Breast epithelium (tissue), 4 donors: Measurements from ENCODE around the gene WNK4. TPM values are rescaled to one million over a fixed set of nuclear protein-coding genes. Genes with fewer than 3 reads are reported as not detected.

Experiments used
- DNase-seq, 2 donors: peaks; one replicate each; pipeline ENCODE4 v3.0.0-alpha.2; 2019; ENCODE audit warnings: low spot score in 2 of 2
- H3K27ac ChIP-seq, 2 donors: fragments of 200-600 bp; sonication (generic) in 1 of 2; one replicate each; pipeline ENCODE4 v1.5.1; 2016 to 2019; ENCODE audit warnings: mild to moderate bottlenecking in 1 of 2
- H3K27me3 ChIP-seq, 2 donors: fragments of 200-600 bp; sonication (generic) in 1 of 2; one replicate each; pipeline versions ENCODE4 v1.5.1 to v1.6.0; 2017 to 2019; ENCODE audit warnings: control low read depth in 1 of 2, mild to moderate bottlenecking in 1 of 2
- H3K36me3 ChIP-seq: fragments of 200-600 bp; one replicate; pipeline ENCODE4 v1.5.1; 2019
- H3K4me1 ChIP-seq, 2 donors: fragments of 200-600 bp; sonication (generic); one replicate each; pipeline ENCODE4 v1.5.1; 2016 to 2019; ENCODE audit warnings: control low read depth in 1 of 2
- H3K4me3 ChIP-seq, 3 donors: fragments of 200-600 bp; sonication (generic); 1 replicate in 2 of 3; 2 replicates in 1 of 3; pipeline ENCODE4 v1.5.1; 2016 to 2019; ENCODE audit warnings: mild to moderate bottlenecking in 3 of 3, moderate library complexity in 2 of 3
- H3K9me3 ChIP-seq, 2 donors: fragments of 200-600 bp; sonication (generic) in 1 of 2; one replicate each; pipeline ENCODE4 v1.5.1; 2016 to 2019; ENCODE audit warnings: control low read depth in 1 of 2
- POLR2A ChIP-seq: fragments of 450-650 bp; IDR thresholded peaks from one replicate; pipeline ENCODE4 v1.6.1; 2016; ENCODE audit warnings: antibody characterized with exemption, mild to moderate bottlenecking, moderate library complexity
- intact Hi-C: fragments of 100-400 bp; cut with DNase I; formaldehyde crosslinking; loops from one replicate; pipeline ENCODE4 v1.15.1; 2023; ENCODE audit warnings: low total_unique reads
- total RNA-seq, 3 donors: library from RNA; depleted of rRNA; stranded (reverse); fragments of >200 nt; gene quantifications; one replicate each; pipeline ENCODE4 v1.1.0, GENCODE V29; 2016

Gene WNK4
- total RNA-seq, 3 donors from 2014 or later = 0.16 to 4.1 (median 0.66) TPM

DNA sequence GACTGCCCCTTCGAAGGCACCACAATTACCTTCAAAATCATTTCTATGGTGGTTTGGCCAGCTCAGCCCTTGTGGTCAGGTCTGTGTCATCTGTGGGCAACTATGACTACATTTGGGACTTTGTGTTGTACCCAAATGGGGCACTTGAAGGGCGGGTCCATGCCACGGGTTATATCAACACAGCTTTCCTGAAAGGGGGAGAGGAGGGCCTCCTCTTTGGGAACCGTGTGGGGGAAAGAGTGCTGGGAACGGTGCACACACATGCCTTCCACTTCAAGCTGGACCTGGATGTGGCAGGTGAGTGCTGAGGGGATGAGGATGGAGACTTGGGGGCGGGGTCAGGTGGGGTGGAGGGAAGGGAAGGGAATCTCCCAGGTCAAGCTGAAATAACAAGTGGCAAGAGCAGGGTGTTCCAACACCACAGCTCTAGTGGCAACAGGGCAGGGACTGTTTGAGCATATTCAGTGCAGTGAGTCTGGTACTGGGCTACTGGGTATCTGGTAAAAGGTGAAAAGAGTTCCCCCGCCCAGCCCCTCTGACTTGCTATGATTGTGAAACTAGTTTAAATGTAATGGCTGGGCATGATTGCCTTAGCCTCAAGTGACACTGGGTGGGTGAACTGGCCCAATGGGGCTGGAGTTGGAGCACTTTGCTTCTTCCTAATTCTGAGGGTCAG is 65.6 kb downstream of the WNK4 start:
- TF ChIP-seq POLR2A = no peak
- no peak for DNase-seq
- no peak overlapping the region for H3K4me3 ChIP-seq
- H3K27me3 ChIP-seq = no peaks in the 10 kb centered on the region
- no peaks in the 10 kb centered on the region for H3K9me3 ChIP-seq
- no peaks in the 10 kb centered on the region for H3K4me1 ChIP-seq
- no peaks in the 10 kb centered on the region for H3K36me3 ChIP-seq
- peak overlapping the region in 1 of 2 donors; percentile 59 for H3K27ac ChIP-seq
- intact Hi-C loops = loop anchor here (10.0 kb wide), 1 partner anchor 489 kb away; no protein-coding TSS in a partner anchor

Other genes starting within 250 kb of the WNK4 start
- 100 to 1,000 TPM in 1 of 3 donors, 10 to 100 TPM in 2; 42.9 to 101 (median 48.4) TPM for gene NAGLU, start 244.4 kb upstream of the WNK4 start, total RNA-seq
- gene HSD17B1, start 227.7 kb upstream of the WNK4 start, total RNA-seq = 1 to 10 TPM; 1.2 to 5.6 (median 1.8) TPM
- 10 to 100 TPM; 21.4 to 48.1 (median 26.9) TPM for gene COASY, start 218.5 kb upstream of the WNK4 start, total RNA-seq
- gene MLX, start 213.5 kb upstream of the WNK4 start, total RNA-seq = 10 to 100 TPM; 27.2 to 49.8 (median 39.4) TPM
- 1 to 10 TPM; 3.3 to 4.2 (median 3.5) TPM for gene PSMC3IP, start 202.9 kb upstream of the WNK4 start, total RNA-seq
- gene RETREG3, start 171.2 kb upstream of the WNK4 start, total RNA-seq = 10 to 100 TPM; 58.7 to 85.8 (median 62.4) TPM
- gene TUBG1, start 170.9 kb upstream of the WNK4 start, total RNA-seq = 10 to 100 TPM; 20.5 to 34.4 (median 22.8) TPM
- gene TUBG2, start 121.3 kb upstream of the WNK4 start, total RNA-seq = 10 to 100 TPM; 19.2 to 27.9 (median 26.1) TPM
- gene PLEKHH3, start 103.6 kb upstream of the WNK4 start, total RNA-seq = 10 to 100 TPM; 15.4 to 32.2 (median 24.6) TPM
- 1 to 10 TPM; 1.6 to 4.6 (median 1.9) TPM for gene CCR10, start 98.8 kb upstream of the WNK4 start, total RNA-seq
- 1 to 10 TPM; 1.8 to 4.9 (median 3.7) TPM for gene CNTNAP1, start 98.1 kb upstream of the WNK4 start, total RNA-seq
- 10 to 100 TPM; 50.8 to 91.1 (median 70.1) TPM for gene EZH1, start 35.6 kb upstream of the WNK4 start, total RNA-seq
- gene RAMP2, start 19.4 kb upstream of the WNK4 start, total RNA-seq = 100 to 1,000 TPM in 1 of 3 donors, 10 to 100 TPM in 2; 17.9 to 245 (median 29.5) TPM
- 10 to 100 TPM; 53.4 to 70.4 (median 61.9) TPM for gene VPS25, start 7.2 kb upstream of the WNK4 start, total RNA-seq
- 10 to 100 TPM; 52.6 to 74.1 (median 72.8) TPM for gene COA3, start 18.1 kb downstream of the WNK4 start, total RNA-seq
- under 1 TPM in 1 of 3 donors, not detected in 2; 0.59 TPM for gene CNTD1, start 18.3 kb downstream of the WNK4 start, total RNA-seq
- gene BECN1, start 43.7 kb downstream of the WNK4 start, total RNA-seq = 100 to 1,000 TPM in 1 of 3 donors, 10 to 100 TPM in 2; 88.5 to 139 (median 89.0) TPM
- 10 to 100 TPM; 59.3 to 74.7 (median 73.9) TPM for gene PSME3, start 52.8 kb downstream of the WNK4 start, total RNA-seq
- 10 to 100 TPM in 1 of 3 donors, 1 to 10 TPM in 2; 1.8 to 11.8 (median 2.3) TPM for gene AOC2, start 64.0 kb downstream of the WNK4 start, total RNA-seq
- 100 to 1,000 TPM in 1 of 3 donors, 10 to 100 TPM in 2; 16.2 to 247 (median 25.6) TPM for gene AOC3, start 70.6 kb downstream of the WNK4 start, total RNA-seq
- gene G6PC1, start 120.2 kb downstream of the WNK4 start, total RNA-seq = not detected
- 10 to 100 TPM; 25.3 to 34.7 (median 26.5) TPM for gene AARSD1, start 183.8 kb downstream of the WNK4 start, total RNA-seq
- under 1 TPM in 2 of 3 donors, not detected in 1; 0.44 to 0.66 TPM for gene PTGES3L, start 199.5 kb downstream of the WNK4 start, total RNA-seq
- 10 to 100 TPM in 2 of 3 donors, 1 to 10 TPM in 1; 8.6 to 25.8 (median 22.3) TPM for gene RUNDC1, start 200.0 kb downstream of the WNK4 start, total RNA-seq
- 1,000 to 10,000 TPM; 1,150 to 3,519 (median 1,958) TPM for gene RPL27, start 217.8 kb downstream of the WNK4 start, total RNA-seq
- 10 to 100 TPM; 16.2 to 42.3 (median 31.0) TPM for gene IFI35, start 226.2 kb downstream of the WNK4 start, total RNA-seq
- 100 to 1,000 TPM; 125 to 402 (median 173) TPM for gene VAT1, start 241.8 kb downstream of the WNK4 start, total RNA-seq
- 1 to 10 TPM in 2 of 3 donors, under 1 TPM in 1; 0.16 to 2.0 (median 1.3) TPM for gene RND2, start 244.6 kb downstream of the WNK4 start, total RNA-seq